Activated naive CD4-positive, alpha-beta T cell treated with anti-CD3 and anti-CD28 coated beads, Interleukin-2, amount 50 U/mL, for 72 hours (primary cell): ENCODE data around the gene HCN2. TPM values are rescaled to one million over a fixed set of nuclear protein-coding genes. Genes with fewer than 3 reads are reported as not detected.

Source experiments
- ATAC-seq, 2 donors: fragments of 150-1000 bp; cut with Tn5 transposase; 2 replicates each; pipeline ENCODE4 v1.10.0; 2021; ENCODE audit warnings: mild to moderate bottlenecking in 2 of 2, moderate library complexity in 2 of 2
- DNase-seq, 2 donors: peaks; one replicate each; pipeline ENCODE4 v3.0.0; 2021 to 2022; ENCODE audit warnings: low spot score in 2 of 2
- H3K27ac Mint-ChIP-seq, 2 donors: one replicate each; pipeline ENCODE4 v1.8.0; 2022; ENCODE audit warnings: mild to moderate bottlenecking in 2 of 2, mixed read lengths in 2 of 2
- H3K36me3 Mint-ChIP-seq, 2 donors: one replicate each; pipeline ENCODE4 v1.8.0; 2022; ENCODE audit warnings: mixed read lengths in 2 of 2
- H3K9me3 Mint-ChIP-seq, 2 donors: one replicate each; pipeline ENCODE4 v1.8.0; 2022; ENCODE audit warnings: mixed read lengths in 2 of 2
- total RNA-seq, 2 donors: library from RNA; stranded (reverse); gene quantifications; one replicate each; pipeline ENCODE4 v1.2.3, GENCODE V29; 2022

HCN2 gene
- total RNA-seq, 2 donors from 2014 or later, result 0.41 to 0.58 TPM

DNA sequence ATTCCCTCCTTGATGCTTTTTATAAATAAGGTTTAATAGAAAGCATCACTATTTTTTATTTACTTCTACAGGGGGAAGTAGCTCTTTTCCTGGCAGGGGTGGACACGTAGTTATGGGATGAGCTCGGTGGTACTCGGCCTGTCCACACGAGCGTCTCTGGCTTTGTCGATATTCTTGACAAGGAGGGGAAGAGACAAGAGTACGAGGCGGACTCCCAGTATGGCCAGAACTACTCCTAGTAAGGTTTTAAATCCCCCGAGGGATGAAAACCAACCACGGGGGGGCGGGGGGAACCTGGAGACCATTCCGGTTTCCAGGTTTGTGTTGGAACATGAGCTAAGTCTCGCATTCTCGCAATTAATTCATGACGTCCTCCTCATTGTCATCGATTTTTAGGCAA lies 22.8 kb upstream of the HCN2 start:
- no peaks in the 10 kb centered on the region for H3K36me3 Mint-ChIP-seq

GRCh38 chr19:567296-567900 lies 22.3 kb upstream of the HCN2 start:
- H3K9me3 Mint-ChIP-seq, result no peaks in the 10 kb centered on the region
- H3K36me3 Mint-ChIP-seq, result no peaks in the 10 kb centered on the region
- no peak for ATAC-seq
- DNase-seq, result no peak
- H3K27ac Mint-ChIP-seq, result no peak overlapping the region

More for the DNA sequence above, 22.8 kb upstream of the HCN2 start:
- Mint-ChIP-seq H3K27ac (no peak overlapping the region), H3K9me3 (no peaks in the 10 kb centered on the region)
- no peak for ATAC-seq
- no peak for DNase-seq

GRCh38 chr19:570251-570686 lies 19.4 kb upstream of the HCN2 start:
- Mint-ChIP-seq H3K27ac (no peak overlapping the region), H3K9me3 (no peaks in the 10 kb centered on the region), H3K36me3 (peaks cover 5 to 6% of the 10 kb centered on the region in 2 donors)
- ATAC-seq (no peak), DNase-seq (no peak)

- ATAC-seq, result peak; percentile 37 to 39
- Mint-ChIP-seq H3K36me3 (peaks cover 5 to 6% of the 10 kb centered on the region in 2 donors), H3K9me3 (no peaks in the 10 kb centered on the region), H3K27ac (peak overlapping the region; percentile 81 to 95)
- peak in 1 of 2 donors; percentile 53 for DNase-seq
Measured at GRCh38 chr19:570937-571565, 18.6 kb upstream of the HCN2 start.

GRCh38 chr19:571566-571974 lies 18.1 kb upstream of the HCN2 start:
- ATAC-seq (peak in 1 of 2 donors; percentile 14), DNase-seq (no peak)
- peak overlapping the region; percentile 81 to 95 for H3K27ac Mint-ChIP-seq
- no peaks in the 10 kb centered on the region for H3K9me3 Mint-ChIP-seq
- H3K36me3 Mint-ChIP-seq, result peaks cover 5 to 6% of the 10 kb centered on the region in 2 donors

DNA sequence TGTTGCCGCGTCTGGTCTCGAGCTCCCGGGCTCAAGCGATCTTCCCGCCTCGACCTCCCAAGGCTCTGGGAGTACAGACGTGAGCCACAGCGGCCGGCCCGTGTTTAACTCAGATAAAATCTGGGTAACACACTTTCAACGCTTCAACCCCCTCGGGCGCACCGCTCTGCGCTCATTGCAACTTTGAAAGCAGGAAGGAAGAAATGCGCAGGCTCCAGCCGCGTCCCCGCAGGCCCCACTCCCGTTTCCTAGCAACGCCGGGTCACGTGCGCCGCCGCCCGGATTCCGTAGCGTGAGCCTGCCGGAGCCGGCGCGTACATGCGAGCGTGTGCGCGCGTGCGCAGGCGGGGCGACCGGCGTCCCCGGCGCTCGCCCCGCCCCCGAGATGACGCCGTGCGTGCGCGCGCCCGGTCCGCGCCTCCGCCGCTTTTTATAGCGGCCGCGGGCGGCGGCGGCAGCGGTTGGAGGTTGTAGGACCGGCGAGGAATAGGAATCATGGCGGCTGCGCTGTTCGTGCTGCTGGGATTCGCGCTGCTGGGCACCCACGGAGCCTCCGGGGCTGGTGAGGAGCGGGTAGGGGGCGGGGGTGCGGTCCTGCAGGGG lies 17.4 kb upstream of the HCN2 start, which contains the start of gene BSG:
BSG (plus strand) TSS at position 457 of the 603 bp plus-strand sequence; CDS start at position 496, 39 bp downstream.
- peak; percentile 98 to 99 for DNase-seq
- peaks cover 5 to 6% of the 10 kb centered on the region in 2 donors for H3K36me3 Mint-ChIP-seq
- ATAC-seq, result peak; percentile 86 to 87
- H3K27ac Mint-ChIP-seq, result peak within 1 kb of the TSS; percentile 81 to 96
- no peaks in the 10 kb centered on the region for H3K9me3 Mint-ChIP-seq

DNA sequence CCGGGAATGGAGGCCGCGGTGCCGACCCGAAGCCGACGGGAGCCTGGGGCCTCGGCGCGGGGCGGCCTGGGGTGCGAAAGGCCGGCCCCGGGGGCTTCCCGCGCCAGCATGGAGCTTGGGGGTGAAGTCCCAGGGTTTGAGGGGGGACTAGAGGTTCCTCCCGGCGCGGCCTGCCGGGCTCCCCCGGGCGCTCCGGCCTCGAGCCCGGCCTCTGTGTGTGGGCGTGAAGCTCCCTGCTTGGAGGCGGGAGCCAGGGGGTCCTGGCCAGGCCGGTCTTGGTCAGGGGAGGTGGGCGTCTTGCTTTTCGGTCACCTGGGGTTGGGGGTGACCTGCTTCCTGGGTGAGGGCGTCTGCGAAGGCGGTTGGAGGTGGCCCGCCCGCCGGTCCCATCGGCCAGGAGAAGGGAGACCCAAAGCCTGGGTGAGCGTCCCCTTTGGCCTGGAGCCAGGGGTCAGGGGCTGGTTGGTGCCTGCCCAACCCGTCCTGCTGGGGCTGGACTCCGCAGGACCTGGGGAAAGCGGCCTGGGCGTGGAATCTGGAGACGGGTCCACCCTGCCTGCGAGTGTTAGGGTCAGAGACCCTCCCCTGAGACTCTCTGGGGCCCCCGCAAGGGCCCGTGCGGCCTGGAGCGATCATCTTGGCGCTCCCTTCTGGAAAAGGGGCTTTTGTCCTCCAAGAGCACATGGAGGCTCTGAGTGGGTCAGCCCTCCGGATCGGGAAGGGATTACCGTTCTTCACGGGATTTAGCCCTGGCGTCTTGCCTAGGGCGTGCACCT lies 16.8 kb upstream of the HCN2 start:
- DNase-seq (no peak), ATAC-seq (peak in 1 of 2 donors; percentile 36)
- no peaks in the 10 kb centered on the region for H3K9me3 Mint-ChIP-seq
- H3K27ac Mint-ChIP-seq, result peak overlapping the region; percentile 81 to 84
- peaks cover 5 to 6% of the 10 kb centered on the region in 2 donors for H3K36me3 Mint-ChIP-seq

- DNase-seq (no peak), ATAC-seq (no peak)
- Mint-ChIP-seq H3K9me3 (no peaks in the 10 kb centered on the region), H3K36me3 (peaks cover 5 to 6% of the 10 kb centered on the region in 2 donors), H3K27ac (peak overlapping the region; percentile 81 to 84)
Measured at GRCh38 chr19:573519-573825, 16.2 kb upstream of the HCN2 start.

GRCh38 chr19:574658-575526 lies 14.8 kb upstream of the HCN2 start:
- peaks cover 5 to 6% of the 10 kb centered on the region in 2 donors for H3K36me3 Mint-ChIP-seq
- no peak for ATAC-seq
- H3K9me3 Mint-ChIP-seq, result no peaks in the 10 kb centered on the region
- peak overlapping the region in 1 of 2 donors; percentile 55 for H3K27ac Mint-ChIP-seq
- no peak for DNase-seq

- no peak for ATAC-seq
- Mint-ChIP-seq H3K27ac (no peak overlapping the region), H3K9me3 (no peaks in the 10 kb centered on the region), H3K36me3 (peaks cover 5 to 6% of the 10 kb centered on the region in 2 donors)
- no peak for DNase-seq
Measured at GRCh38 chr19:575527-576506, 13.9 kb upstream of the HCN2 start.

GRCh38 chr19:576768-577438 lies 12.8 kb upstream of the HCN2 start:
- Mint-ChIP-seq H3K36me3 (peaks cover 5 to 6% of the 10 kb centered on the region in 2 donors), H3K9me3 (no peaks in the 10 kb centered on the region), H3K27ac (peak overlapping the region in 1 of 2 donors; percentile 29)
- no peak for DNase-seq
- ATAC-seq, result no peak

- no peak overlapping the region for H3K27ac Mint-ChIP-seq
- peaks cover 5 to 6% of the 10 kb centered on the region in 2 donors for H3K36me3 Mint-ChIP-seq
- no peaks in the 10 kb centered on the region for H3K9me3 Mint-ChIP-seq
- DNase-seq (no peak), ATAC-seq (no peak)
Measured at GRCh38 chr19:577439-578392, 12.0 kb upstream of the HCN2 start.

DNA sequence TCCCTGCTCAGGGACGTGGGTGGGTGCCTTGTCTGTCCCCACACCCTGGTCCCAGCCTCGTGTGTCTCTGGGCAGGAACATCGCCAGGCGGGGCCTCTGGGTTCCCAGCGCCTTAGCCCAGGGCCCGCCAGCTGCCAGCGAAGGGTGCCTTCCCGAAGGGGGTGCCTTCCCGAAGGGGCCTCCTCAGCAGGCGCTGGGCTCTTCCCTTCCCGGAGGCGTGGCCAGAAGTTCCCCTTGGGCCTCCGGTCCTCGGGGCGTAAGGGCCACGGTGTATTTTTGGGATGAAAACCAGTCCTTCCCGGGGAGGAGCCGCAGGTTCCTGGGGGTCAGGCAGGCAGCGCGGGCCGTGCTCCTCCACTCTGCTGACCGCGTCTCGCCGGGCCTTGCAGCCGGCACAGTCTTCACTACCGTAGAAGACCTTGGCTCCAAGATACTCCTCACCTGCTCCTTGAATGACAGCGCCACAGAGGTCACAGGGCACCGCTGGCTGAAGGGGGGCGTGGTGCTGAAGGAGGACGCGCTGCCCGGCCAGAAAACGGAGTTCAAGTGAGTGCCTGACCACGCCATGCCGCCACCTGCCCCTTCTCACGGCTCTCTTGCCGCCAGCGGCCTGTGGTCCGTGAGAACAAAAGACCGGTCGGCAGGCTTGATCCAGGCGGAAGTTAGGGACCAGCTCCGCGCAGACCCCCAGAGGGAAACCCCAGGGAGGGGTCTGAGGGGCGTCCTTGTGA lies 10.4 kb upstream of the HCN2 start:
- H3K27ac Mint-ChIP-seq, result peak overlapping the region in 1 of 2 donors; percentile 36
- no peak for ATAC-seq
- no peaks in the 10 kb centered on the region for H3K36me3 Mint-ChIP-seq
- DNase-seq, result no peak
- no peaks in the 10 kb centered on the region for H3K9me3 Mint-ChIP-seq
